Measurements from ENCODE around the gene CRX. TPM values are rescaled to one million over a fixed set of nuclear protein-coding genes. Genes with fewer than 3 reads are reported as not detected.
"Not testable (repeated sequence)": the region's sequence is repeated elsewhere in the genome, so short reads cannot be mapped to it uniquely, and the experiment has no call there.

CRX gene
- total and polyA plus RNA-seq, 9 donors, result not detected

DNA sequence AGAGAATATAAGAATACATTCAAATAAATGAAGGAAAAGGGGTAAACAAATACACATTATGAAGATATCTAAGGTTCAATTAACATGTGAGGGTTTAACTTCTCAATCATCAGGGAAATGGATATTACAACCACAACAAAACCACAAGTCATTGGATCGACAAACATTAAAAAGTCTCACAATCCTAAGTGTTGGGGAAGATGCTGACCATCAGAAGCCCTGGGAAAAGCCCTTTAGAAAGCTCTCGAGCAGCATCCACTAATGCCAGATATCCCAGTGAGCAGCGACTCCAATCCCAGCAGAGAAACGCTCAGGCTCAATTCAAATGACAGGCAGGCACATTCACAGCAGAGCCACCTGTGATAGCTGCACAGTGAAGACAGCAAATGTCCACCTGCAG, 20.5 kb upstream of the CRX start:
- H3K4me3 ChIP-seq, result no peak overlapping the region
- H3K4me1 ChIP-seq (ENCODE audit: insufficient read depth), result no peaks in the 10 kb centered on the region
- H3K27ac ChIP-seq, result no peak overlapping the region
- WGBS, 3 donors, result 90 to 94% (median 93%) methylated on average over 4 of the region's 4 CpGs
- DNase-seq, result no peak
- H3K36me3 ChIP-seq, result no peaks in the 10 kb centered on the region
- no peaks in the 10 kb centered on the region for H3K27me3 ChIP-seq
- no peaks in the 10 kb centered on the region for H3K9me3 ChIP-seq
- intact Hi-C loops (cut with DNase I), result no loop called here
- TF ChIP-seq EP300 (IDR thresholded peaks at IDR 0.05), result no peak
- TF ChIP-seq, protein P1, sequence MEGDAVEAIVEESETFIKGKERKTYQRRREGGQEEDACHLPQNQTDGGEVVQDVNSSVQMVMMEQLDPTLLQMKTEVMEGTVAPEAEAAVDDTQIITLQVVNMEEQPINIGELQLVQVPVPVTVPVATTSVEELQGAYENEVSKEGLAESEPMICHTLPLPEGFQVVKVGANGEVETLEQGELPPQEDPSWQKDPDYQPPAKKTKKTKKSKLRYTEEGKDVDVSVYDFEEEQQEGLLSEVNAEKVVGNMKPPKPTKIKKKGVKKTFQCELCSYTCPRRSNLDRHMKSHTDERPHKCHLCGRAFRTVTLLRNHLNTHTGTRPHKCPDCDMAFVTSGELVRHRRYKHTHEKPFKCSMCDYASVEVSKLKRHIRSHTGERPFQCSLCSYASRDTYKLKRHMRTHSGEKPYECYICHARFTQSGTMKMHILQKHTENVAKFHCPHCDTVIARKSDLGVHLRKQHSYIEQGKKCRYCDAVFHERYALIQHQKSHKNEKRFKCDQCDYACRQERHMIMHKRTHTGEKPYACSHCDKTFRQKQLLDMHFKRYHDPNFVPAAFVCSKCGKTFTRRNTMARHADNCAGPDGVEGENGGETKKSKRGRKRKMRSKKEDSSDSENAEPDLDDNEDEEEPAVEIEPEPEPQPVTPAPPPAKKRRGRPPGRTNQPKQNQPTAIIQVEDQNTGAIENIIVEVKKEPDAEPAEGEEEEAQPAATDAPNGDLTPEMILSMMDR (IDR thresholded peaks at IDR 0.05), result no peak
- no peak for TF ChIP-seq POLR2A (IDR thresholded peaks at IDR 0.05)

DNA sequence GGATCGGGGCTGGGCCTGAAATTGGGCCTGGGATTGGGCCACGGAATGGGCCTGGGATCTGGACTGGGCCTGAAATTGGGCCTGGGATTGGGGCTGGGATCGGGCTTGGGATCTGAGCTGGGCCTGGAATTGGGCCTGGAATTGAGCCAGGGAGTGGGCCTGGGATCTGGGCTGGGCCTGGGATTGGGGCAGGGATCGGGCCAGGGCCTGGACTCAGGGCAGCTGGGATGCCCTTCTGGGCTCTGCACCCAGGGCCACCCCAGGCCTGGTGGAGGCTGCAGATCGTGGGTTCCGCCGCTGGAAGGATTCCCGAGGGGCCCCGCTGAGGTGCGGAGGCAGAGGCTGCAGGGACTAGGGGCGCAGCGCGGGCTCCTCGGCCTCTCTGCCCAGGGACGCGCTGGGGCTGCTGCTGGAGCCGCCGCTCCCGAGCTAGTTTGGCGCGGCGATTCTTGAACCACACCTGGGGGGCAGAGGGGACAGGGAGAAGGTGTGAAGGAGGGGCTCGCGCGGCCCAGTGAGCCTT, 19.2 kb upstream of the CRX start:
- WGBS, 3 donors, result 85 to 87% (median 87%) methylated on average over 19 to 25 of the region's 25 CpGs
- intact Hi-C loops (cut with DNase I), result no loop called here
- Histone ChIP-seq H3K4me3 (no peak overlapping the region), H3K27me3 (no peaks in the 10 kb centered on the region), H3K27ac (no peak overlapping the region), H3K9me3 (no peaks in the 10 kb centered on the region), H3K36me3 (no peaks in the 10 kb centered on the region), H3K4me1 (ENCODE audit: insufficient read depth) (no peaks in the 10 kb centered on the region)
- no peak for DNase-seq
- no peak for TF ChIP-seq EP300 (IDR thresholded peaks at IDR 0.05)

DNA sequence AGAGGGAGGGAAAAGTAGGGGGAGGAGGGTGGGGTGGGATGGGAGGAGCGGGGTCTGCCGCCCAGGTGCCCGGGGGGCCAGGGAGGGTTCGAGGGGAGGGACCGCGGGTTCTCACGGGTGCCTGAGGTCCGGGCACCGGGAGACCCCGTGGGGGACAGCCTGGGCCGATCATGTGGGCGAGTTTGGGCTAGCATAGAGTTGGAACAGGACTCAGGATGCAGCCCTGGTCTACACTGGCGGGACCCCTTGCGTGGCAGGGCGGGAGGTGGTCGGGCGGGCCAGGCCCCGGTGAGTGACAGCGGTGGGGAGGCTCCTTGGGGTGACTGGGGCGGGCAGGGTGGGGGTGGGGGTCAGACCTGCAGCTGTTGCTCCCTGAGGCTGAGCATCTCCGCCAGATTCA, 18.6 kb upstream of the CRX start:
- H3K36me3 ChIP-seq, result not testable (repeated sequence)
- 83 to 84% methylated on average over 17 to 21 of the region's 21 CpGs; no CpG with 5 or more reads in 1 of the 3 donors for WGBS, 3 donors

DNA sequence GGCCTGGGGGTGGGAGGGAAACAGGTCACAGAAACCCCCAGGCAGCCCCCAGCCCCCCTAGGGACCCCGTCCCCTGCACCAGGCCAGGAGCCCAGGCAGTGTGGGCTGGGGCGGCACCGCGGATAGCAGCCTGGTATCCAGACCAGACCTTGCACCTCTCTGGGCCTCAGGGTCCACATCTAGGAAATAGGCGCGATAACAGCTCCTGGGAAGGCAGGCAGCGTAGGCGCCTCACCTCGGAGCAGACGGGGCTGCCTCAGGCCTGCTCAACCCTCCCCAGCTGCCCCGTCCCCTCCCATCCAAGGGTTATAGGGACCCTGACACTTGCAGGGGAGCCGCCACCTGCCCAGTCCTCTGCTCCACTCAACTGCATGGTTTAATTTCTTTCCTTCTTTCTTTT, 18.1 kb upstream of the CRX start:
- WGBS, 3 donors, result 93% methylated on average over 12 of the region's 12 CpGs; no CpG with 5 or more reads in 2 of the 3 donors

More for the DNA sequence above, 18.6 kb upstream of the CRX start:
- H3K9me3 ChIP-seq; DNase-seq; H3K4me3 ChIP-seq; H3K27ac ChIP-seq; intact Hi-C loops (cut with DNase I); H3K4me1 ChIP-seq (ENCODE audit: insufficient read depth); H3K27me3 ChIP-seq: not testable (repeated sequence)

DNA sequence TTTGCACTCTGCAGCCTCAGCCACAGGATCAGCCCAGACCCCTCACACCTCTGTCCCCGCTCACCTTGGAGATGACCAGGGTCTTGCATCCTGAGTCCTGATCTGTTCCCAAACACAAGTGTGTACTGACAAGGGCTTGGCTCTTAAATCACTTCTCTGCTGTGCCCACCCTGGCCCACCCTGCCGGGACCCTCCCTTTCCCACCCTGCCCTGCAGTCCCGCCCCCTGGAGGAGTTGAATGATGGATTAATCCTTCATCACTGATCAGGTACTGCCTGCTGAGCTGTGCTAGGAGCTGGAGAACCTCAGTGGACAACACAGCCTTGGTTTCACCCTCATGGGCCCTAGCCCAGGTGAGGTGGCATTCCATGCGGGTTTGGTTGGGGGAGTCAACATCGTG, 17.3 kb upstream of the CRX start, which contains the start of gene TPRX1:
Gene TPRX1, minus strand, starts transcription at position 101 of the 400 bp plus-strand sequence. Its CDS starts 12 bp downstream, at position 89.
- WGBS, 3 donors, result 69 to 81% (median 74%) methylated on average over 4 to 5 of the region's 5 CpGs
- H3K27ac ChIP-seq, result not testable (repeated sequence)

More for the DNA sequence above, 18.1 kb upstream of the CRX start:
- H3K36me3 ChIP-seq; H3K4me1 ChIP-seq (ENCODE audit: insufficient read depth); DNase-seq; H3K27me3 ChIP-seq; H3K27ac ChIP-seq; intact Hi-C loops (cut with DNase I); H3K4me3 ChIP-seq; H3K9me3 ChIP-seq: not testable (repeated sequence)

DNA sequence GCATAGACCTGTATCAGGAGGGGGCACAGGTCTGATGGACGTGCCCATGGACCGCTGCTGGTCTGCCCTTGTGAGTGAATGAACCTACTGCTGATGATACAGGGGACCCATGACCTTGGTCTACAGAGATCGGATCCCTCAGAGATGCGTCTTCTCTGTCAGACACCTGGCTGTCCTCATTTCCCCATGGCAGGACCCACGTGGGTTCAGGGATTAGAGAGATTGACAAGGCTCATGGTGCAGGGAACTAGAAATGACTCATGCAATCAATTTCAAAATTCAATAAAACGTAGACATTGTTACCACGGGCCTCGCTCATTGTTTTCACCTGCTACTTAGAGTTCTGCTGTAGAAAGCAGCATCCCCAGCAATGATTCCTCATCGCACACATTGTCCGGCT, 16.4 kb upstream of the CRX start:
- no peaks in the 10 kb centered on the region for H3K4me1 ChIP-seq (ENCODE audit: insufficient read depth)
- 81 to 89% (median 87%) methylated on average over 10 of the region's 10 CpGs for WGBS, 3 donors
- TF ChIP-seq, protein P1 (IDR thresholded peaks at IDR 0.05), result no peak
- no peak for DNase-seq
- H3K36me3 ChIP-seq, result no peaks in the 10 kb centered on the region
- no peak overlapping the region for H3K27ac ChIP-seq
- intact Hi-C loops (cut with DNase I), result no loop called here
- no peaks in the 10 kb centered on the region for H3K9me3 ChIP-seq
- no peak overlapping the region for H3K4me3 ChIP-seq
- no peaks in the 10 kb centered on the region for H3K27me3 ChIP-seq

More for the DNA sequence above, 17.3 kb upstream of the CRX start, which contains the start of gene TPRX1:
- H3K4me1 ChIP-seq (ENCODE audit: insufficient read depth); H3K36me3 ChIP-seq; H3K27me3 ChIP-seq; H3K9me3 ChIP-seq; DNase-seq; intact Hi-C loops (cut with DNase I); H3K4me3 ChIP-seq: not testable (repeated sequence)

All from ovary (tissue), 9 donors.